HepG2 (cell line): ENCODE measurements around the gene TGM1. TPM values are rescaled to one million over a fixed set of nuclear protein-coding genes. Genes with fewer than 3 reads are reported as not detected.

Source experiments
- ARNTL ChIP-seq: sonication (generic); formaldehyde crosslinking; IDR thresholded peaks from 2 replicates; pipeline ENCODE4 v1.4.0; 2020; ENCODE audit warnings: mild to moderate bottlenecking, missing genetic modification reagents
- HMGXB4 ChIP-seq, 2 experiments: sonication (generic) in 1 of 2; formaldehyde crosslinking in 1 of 2; IDR thresholded peaks; 2 replicates each; pipeline versions ENCODE4 v1.4.0 to v1.6.1; 2018 to 2020; ENCODE audit warnings: missing genetic modification reagents in 2 of 2, borderline replicate concordance in 1 of 2, low read depth in 1 of 2, mild to moderate bottlenecking in 1 of 2, missing biosample characterization in 1 of 2
- MTA1 ChIP-seq: sonication (generic); formaldehyde crosslinking; IDR thresholded peaks from 2 replicates; pipeline ENCODE4 v1.4.0; 2020; ENCODE audit warnings: missing genetic modification reagents, mild to moderate bottlenecking, borderline replicate concordance
- PLSCR1 ChIP-seq: sonication (generic); formaldehyde crosslinking; IDR thresholded peaks from 2 replicates; pipeline ENCODE4 v1.5.0; 2020; ENCODE audit warnings: missing genetic modification reagents, mild to moderate bottlenecking, borderline replicate concordance
- ZBTB3 ChIP-seq: sonication (generic); formaldehyde crosslinking; IDR thresholded peaks from 2 replicates; pipeline ENCODE4 v1.4.0; 2020; ENCODE audit warnings: low read depth, mild to moderate bottlenecking, moderate library complexity, missing genetic modification reagents, borderline replicate concordance
- ZNF609 ChIP-seq: sonication (generic); formaldehyde crosslinking; IDR thresholded peaks from 2 replicates; pipeline ENCODE4 v1.4.0; 2020; ENCODE audit warnings: mild to moderate bottlenecking, missing genetic modification reagents, borderline replicate concordance
- ZNF737 ChIP-seq: sonication (generic); formaldehyde crosslinking; IDR thresholded peaks from 2 replicates; pipeline ENCODE4 v1.5.0; 2020; ENCODE audit warnings: missing genetic modification reagents, mild to moderate bottlenecking, borderline replicate concordance
- ZNF782 ChIP-seq: sonication (generic); formaldehyde crosslinking; IDR thresholded peaks from 2 replicates; pipeline ENCODE4 v1.4.0; 2020; ENCODE audit warnings: missing genetic modification reagents, mild to moderate bottlenecking, borderline replicate concordance
- polyA plus RNA-seq, 8 experiments: library from polyadenylated mRNA; depleted of rRNA in 3 of 8; stranded (reverse) in 7 of 8; unstranded in 1 of 8; fragments of >200 nt; fragmentation: Illumina TruSeq in 4 of 8; extraction: Trizol in 4 of 8; gene quantifications; 2 replicates each; pipeline versions ENCODE4 v1.2.1 to v1.2.3, GENCODE V29; 2011 to 2016; ENCODE audit warnings: low read depth in 4 of 8, missing spikeins in 1 of 8, mixed read lengths in 1 of 8; ENCODE audit not compliant: insufficient read depth in 1 of 8
- total RNA-seq, 5 experiments: library from RNA; depleted of rRNA; stranded (reverse); fragments of >200 nt; fragmentation: Illumina TruSeq; extraction: Trizol; gene quantifications; 2 replicates each; pipeline ENCODE4 v1.2.3, GENCODE V29; 2016; ENCODE audit warnings: low read depth in 1 of 5

Gene TGM1
- total and polyA plus RNA-seq, 2 of the 13 experiments (the other 11 are each of a cell fraction or from before 2014, with no cell fraction given), result 3.2 to 10.6 TPM

GRCh38 chr14:24203249-24203886, 59.6 kb downstream of the TGM1 start (continued):
- TF ChIP-seq ARNTL (CRISPR knock-in tag) (0 out of 2 replicates have a peak, but pooled peaks have one; percentile 21), PLSCR1 (0 out of 2 replicates have a peak, but pooled peaks have one; percentile 44), ZNF609 (0 out of 2 replicates have a peak, but pooled peaks have one; percentile 55), ZNF737 (CRISPR knock-in tag) (0 out of 2 replicates have a peak, but pooled peaks have one; percentile 45), HMGXB4 (CRISPR knock-in tag; IDR thresholded peaks at IDR 0.05; ENCODE audit: borderline replicate concordance in 1 of 2, low read depth in 1 of 2) (peak in 1 of 2 experiments; percentile 36; a peak in 1 of 4 replicates), ZBTB3 (0 out of 2 replicates have a peak, but pooled peaks have one; percentile 65), ZNF782 (0 out of 2 replicates have a peak, but pooled peaks have one; percentile 63), MTA1 (0 out of 2 replicates have a peak, but pooled peaks have one; percentile 21)
